Mesendoderm (in vitro differentiated cells): Measurements from ENCODE around the gene NUMBL.
"Not testable (repeated sequence)": the region's sequence is repeated elsewhere in the genome, so short reads cannot be mapped to it uniquely, and the experiment has no call there.

Source experiments
- DNase-seq: peaks from one replicate; pipeline ENCODE4 v3.0.0; 2013
- H2AK5ac ChIP-seq: 2 replicates; pipeline ENCODE4 v1.6.1; 2013; ENCODE audit warnings: low read length, inconsistent platforms
- H2BK120ac ChIP-seq: 2 replicates; pipeline ENCODE4 v1.6.1; 2013; ENCODE audit warnings: low read depth, mild to moderate bottlenecking, low read length, moderate library complexity, mixed read lengths
- H2BK15ac ChIP-seq: replicated peaks from 2 replicates; pipeline ENCODE4 v1.6.1; 2013; ENCODE audit warnings: low read depth, mild to moderate bottlenecking, moderate library complexity
- H2BK5ac ChIP-seq: 2 replicates; pipeline ENCODE4 v1.6.1; 2013; ENCODE audit warnings: low read length, inconsistent platforms
- H3K18ac ChIP-seq: 2 replicates; pipeline ENCODE4 v1.6.1; 2013; ENCODE audit warnings: mild to moderate bottlenecking, low read length, mixed read lengths
- H3K23ac ChIP-seq: one replicate; pipeline ENCODE4 v1.6.1; 2013; ENCODE audit warnings: low read length
- H3K27ac ChIP-seq: 2 replicates; pipeline ENCODE4 v1.5.1; 2013; ENCODE audit warnings: low read depth, mild to moderate bottlenecking, inconsistent platforms, low read length, moderate library complexity
- H3K27me3 ChIP-seq: 2 replicates; pipeline ENCODE4 v1.6.1; 2013; ENCODE audit warnings: low read length, control low read depth, mild to moderate bottlenecking, inconsistent platforms; ENCODE audit not compliant: insufficient read depth, poor library complexity
- H3K36me3 ChIP-seq: 2 replicates; pipeline ENCODE4 v1.6.1; 2013; ENCODE audit warnings: low read length, inconsistent platforms; ENCODE audit not compliant: control insufficient read depth, insufficient read depth
- H3K4ac ChIP-seq: one replicate; pipeline ENCODE4 v1.6.1; 2013; ENCODE audit warnings: low read depth, mild to moderate bottlenecking, low read length, moderate library complexity
- H3K4me1 ChIP-seq: 2 replicates; pipeline ENCODE4 v1.6.1; 2013; ENCODE audit warnings: low read depth, low read length, inconsistent platforms; ENCODE audit not compliant: control insufficient read depth
- H3K4me2 ChIP-seq: 2 replicates; pipeline ENCODE4 v1.6.1; 2013; ENCODE audit warnings: low read length
- H3K4me3 ChIP-seq: 2 replicates; pipeline ENCODE4 v1.5.1; 2013; ENCODE audit warnings: mild to moderate bottlenecking, low read length
- H3K56ac ChIP-seq: one replicate; pipeline ENCODE4 v1.6.1; 2013; ENCODE audit warnings: low read length
- H3K79me1 ChIP-seq: 2 replicates; pipeline ENCODE4 v1.6.1; 2013; ENCODE audit warnings: low read length, inconsistent platforms
- H3K79me2 ChIP-seq: 2 replicates; pipeline ENCODE4 v1.6.1; 2013; ENCODE audit warnings: mild to moderate bottlenecking, low read length; ENCODE audit not compliant: control insufficient read depth, insufficient read depth
- H3K9ac ChIP-seq: 2 replicates; pipeline ENCODE4 v1.6.1; 2013; ENCODE audit warnings: low read length, inconsistent platforms
- H4K5ac ChIP-seq: one replicate; pipeline ENCODE4 v1.6.1; 2013; ENCODE audit warnings: low read length
- H4K8ac ChIP-seq: one replicate; pipeline ENCODE4 v1.6.1; 2013; ENCODE audit warnings: low read depth, mild to moderate bottlenecking, control low read depth, low read length, moderate library complexity
- WGBS: extraction: QIAGEN DNeasy Blood & Tissue Kit; methylation state at CpG from one replicate; pipeline ENCODE4 v1.1.7; 2013; ENCODE audit warnings: low lambda C conversion rate, missing lambda C conversion rate; ENCODE audit not compliant: insufficient coverage; ENCODE audit errors: extremely low coverage; 5-methylcytosine and 5-hydroxymethylcytosine counted together

The NUMBL gene

DNA sequence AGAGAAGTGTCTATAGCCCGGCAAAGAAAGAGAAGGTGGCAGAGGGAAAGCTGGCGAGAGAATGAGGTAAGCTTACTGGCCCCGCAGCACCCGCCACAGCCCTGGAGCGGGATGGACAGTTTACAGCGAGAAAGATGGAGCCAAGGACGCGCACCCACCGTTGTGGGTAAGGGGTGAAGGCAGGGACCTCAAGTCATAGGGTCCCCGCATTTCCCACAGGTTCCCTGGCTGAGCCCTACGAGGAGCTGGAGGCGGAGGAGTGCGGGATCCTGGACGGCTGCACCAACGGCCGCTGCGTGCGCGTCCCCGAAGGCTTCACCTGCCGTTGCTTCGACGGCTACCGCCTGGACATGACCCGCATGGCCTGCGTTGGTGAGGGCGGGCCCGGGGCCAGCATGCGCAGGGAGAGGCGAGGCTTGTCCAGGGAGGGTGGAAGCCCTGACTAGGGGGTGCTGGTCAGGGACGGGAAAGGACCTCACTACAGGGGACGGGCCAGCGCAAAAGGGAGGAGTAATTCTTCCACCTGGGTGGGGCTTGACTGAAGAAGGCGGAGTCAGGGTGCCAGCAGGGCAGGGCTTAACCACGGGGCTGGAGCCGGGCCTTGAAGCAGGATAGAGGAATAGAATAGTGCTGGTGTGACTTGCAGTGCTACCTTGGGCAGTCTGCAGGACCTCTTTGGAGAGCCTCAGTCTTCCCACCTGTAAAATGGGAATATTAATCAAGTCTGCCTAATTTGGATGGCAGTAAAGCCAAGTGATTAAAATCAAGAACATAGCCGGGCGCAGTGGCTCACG, 62.8 kb downstream of the NUMBL start:
- Histone ChIP-seq H3K18ac (no peak overlapping the region), H2AK5ac (no peak overlapping the region), H3K23ac (no peak overlapping the region), H2BK5ac (no peak overlapping the region), H3K79me2 (no peaks in the 10 kb centered on the region), H4K8ac (no peak overlapping the region), H2BK15ac (no peak overlapping the region), H3K27ac (no peak overlapping the region), H4K5ac (no peak overlapping the region), H3K79me1 (no peaks in the 10 kb centered on the region), H3K9ac (no peak overlapping the region), H3K4me2 (no peak overlapping the region), H3K36me3 (no peaks in the 10 kb centered on the region), H3K4me3 (no peak overlapping the region), H3K56ac (no peak overlapping the region), H3K4me1 (peaks cover 9% of the 10 kb centered on the region), H3K4ac (no peak overlapping the region), H3K27me3 (no peaks in the 10 kb centered on the region), H2BK120ac (no peak overlapping the region)
- WGBS = no CpG with 5 or more reads among the region's 39 CpGs
- no peak for DNase-seq

DNA sequence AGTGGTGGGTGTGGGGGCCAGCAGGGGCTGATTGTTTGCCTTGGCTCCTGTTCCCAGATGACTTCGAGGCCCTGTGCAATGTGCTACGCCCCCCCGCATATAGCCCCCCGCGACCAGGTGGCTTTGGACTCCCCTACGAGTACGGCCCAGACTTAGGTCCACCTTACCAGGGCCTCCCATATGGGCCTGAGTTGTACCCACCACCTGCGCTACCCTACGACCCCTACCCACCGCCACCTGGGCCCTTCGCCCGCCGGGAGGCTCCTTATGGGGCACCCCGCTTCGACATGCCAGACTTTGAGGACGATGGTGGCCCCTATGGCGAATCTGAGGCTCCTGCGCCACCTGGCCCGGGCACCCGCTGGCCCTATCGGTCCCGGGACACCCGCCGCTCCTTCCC, 63.5 kb downstream of the NUMBL start:
- no peak overlapping the region for H3K4ac ChIP-seq
- no peak overlapping the region for H3K4me3 ChIP-seq
- no peak overlapping the region for H3K9ac ChIP-seq
- H3K4me1 ChIP-seq = peaks cover 9% of the 10 kb centered on the region
- no CpG with 5 or more reads among the region's 24 CpGs for WGBS
- no peak overlapping the region for H2BK120ac ChIP-seq
- H3K27ac ChIP-seq = no peak overlapping the region
- no peak overlapping the region for H3K4me2 ChIP-seq
- no peak overlapping the region for H4K5ac ChIP-seq
- DNase-seq = no peak
- H2BK5ac ChIP-seq = no peak overlapping the region
- no peak overlapping the region for H3K23ac ChIP-seq
- no peak overlapping the region for H3K56ac ChIP-seq
- no peaks in the 10 kb centered on the region for H3K79me2 ChIP-seq
- H2AK5ac ChIP-seq = no peak overlapping the region
- H2BK15ac ChIP-seq = no peak overlapping the region
- H4K8ac ChIP-seq = no peak overlapping the region
- no peak overlapping the region for H3K18ac ChIP-seq
- no peaks in the 10 kb centered on the region for H3K27me3 ChIP-seq
- no peaks in the 10 kb centered on the region for H3K79me1 ChIP-seq
- H3K36me3 ChIP-seq = no peaks in the 10 kb centered on the region

DNA sequence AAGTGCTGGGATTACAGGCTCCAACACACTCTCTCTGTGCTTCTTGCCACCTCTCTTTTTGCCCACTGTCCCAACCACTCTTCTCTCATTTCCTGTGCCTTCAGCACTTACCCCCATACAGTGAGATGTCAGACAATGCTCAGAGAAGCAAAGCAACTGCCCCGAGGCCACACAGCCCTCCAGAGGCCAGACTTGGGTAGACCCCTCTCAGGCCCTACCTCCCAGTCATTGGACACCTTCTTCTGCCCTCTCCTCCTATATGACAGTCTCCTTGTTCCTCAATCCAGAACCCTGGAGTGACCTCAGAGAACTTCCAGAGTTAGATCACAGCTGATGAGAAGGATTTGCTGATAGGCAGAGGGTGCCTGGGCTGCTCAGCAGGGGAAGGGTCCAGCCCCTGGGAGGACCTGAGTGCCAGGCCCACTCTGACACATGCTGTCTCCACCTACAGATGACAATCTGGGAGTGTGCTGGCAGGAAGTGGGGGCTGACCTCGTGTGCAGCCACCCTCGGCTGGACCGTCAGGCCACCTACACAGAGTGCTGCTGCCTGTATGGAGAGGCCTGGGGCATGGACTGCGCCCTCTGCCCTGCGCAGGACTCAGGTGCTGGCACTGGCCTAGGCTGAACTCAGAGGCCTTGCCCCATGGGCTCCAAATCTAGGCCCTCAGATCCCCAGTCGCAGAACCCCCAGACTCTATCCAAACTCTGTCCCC, 64.9 kb downstream of the NUMBL start:
- Histone ChIP-seq H3K36me3 (no peaks in the 10 kb centered on the region), H3K56ac (no peak overlapping the region), H3K18ac (no peak overlapping the region), H2BK120ac (no peak overlapping the region), H3K27ac (no peak overlapping the region), H4K5ac (no peak overlapping the region), H3K27me3 (no peaks in the 10 kb centered on the region), H4K8ac (no peak overlapping the region), H3K4ac (no peak overlapping the region), H3K79me1 (no peaks in the 10 kb centered on the region), H3K4me2 (no peak overlapping the region), H2BK5ac (no peak overlapping the region), H2BK15ac (no peak overlapping the region), H3K4me3 (no peak overlapping the region), H3K9ac (no peak overlapping the region), H3K4me1 (peaks cover 6% of the 10 kb centered on the region), H3K23ac (no peak overlapping the region), H2AK5ac (no peak overlapping the region), H3K79me2 (no peaks in the 10 kb centered on the region)
- peak; percentile 53 for DNase-seq
- WGBS = no CpG with 5 or more reads among the region's 7 CpGs

DNA sequence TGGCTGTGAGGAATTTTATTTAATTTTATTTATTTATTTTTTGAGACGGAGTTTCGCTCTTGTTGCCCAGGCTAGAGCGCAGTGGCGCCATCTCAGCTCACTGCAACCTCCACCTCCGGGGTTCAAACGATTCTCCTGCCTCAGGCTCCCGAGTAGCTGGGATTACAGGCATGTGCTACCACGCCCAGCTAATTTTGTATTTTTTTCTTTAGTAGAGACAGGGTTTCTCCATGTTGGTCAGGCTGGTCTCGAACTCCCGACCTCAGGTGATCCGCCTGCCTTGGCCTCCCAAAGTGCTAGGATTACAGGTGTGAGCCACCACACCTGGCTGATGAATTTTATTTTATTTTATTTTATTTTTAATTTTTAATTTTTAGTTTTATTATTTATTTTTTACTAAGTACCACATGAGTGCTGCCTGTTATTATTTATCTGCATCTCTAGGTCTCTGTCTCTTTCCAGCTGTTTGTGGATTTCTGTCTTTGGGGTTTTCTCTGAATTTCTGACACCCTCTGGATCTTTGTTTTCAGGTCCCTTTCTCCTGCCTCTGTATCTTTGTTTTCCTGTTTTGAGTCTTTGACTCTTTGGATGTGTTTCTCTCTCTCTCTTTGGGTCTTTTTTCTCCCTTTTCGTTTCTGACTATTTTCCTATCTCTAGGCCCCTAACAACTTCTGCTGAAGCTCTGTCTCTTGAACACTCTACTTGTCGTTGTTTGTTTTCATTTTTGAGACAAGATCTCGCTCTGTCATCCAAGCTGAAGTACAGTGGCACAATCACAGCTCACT, 65.9 kb downstream of the NUMBL start:
- H4K8ac ChIP-seq, H3K27me3 ChIP-seq, H2BK120ac ChIP-seq, H3K4me2 ChIP-seq, H2BK5ac ChIP-seq, H3K4me1 ChIP-seq, DNase-seq, H3K36me3 ChIP-seq, H3K23ac ChIP-seq, H3K56ac ChIP-seq, H3K79me2 ChIP-seq, H3K27ac ChIP-seq, H2BK15ac ChIP-seq, H3K9ac ChIP-seq, H2AK5ac ChIP-seq, H3K4ac ChIP-seq, H3K18ac ChIP-seq, H3K4me3 ChIP-seq, H4K5ac ChIP-seq, H3K79me1 ChIP-seq: not testable (repeated sequence)
- WGBS = no CpG with 5 or more reads among the region's 14 CpGs

DNA sequence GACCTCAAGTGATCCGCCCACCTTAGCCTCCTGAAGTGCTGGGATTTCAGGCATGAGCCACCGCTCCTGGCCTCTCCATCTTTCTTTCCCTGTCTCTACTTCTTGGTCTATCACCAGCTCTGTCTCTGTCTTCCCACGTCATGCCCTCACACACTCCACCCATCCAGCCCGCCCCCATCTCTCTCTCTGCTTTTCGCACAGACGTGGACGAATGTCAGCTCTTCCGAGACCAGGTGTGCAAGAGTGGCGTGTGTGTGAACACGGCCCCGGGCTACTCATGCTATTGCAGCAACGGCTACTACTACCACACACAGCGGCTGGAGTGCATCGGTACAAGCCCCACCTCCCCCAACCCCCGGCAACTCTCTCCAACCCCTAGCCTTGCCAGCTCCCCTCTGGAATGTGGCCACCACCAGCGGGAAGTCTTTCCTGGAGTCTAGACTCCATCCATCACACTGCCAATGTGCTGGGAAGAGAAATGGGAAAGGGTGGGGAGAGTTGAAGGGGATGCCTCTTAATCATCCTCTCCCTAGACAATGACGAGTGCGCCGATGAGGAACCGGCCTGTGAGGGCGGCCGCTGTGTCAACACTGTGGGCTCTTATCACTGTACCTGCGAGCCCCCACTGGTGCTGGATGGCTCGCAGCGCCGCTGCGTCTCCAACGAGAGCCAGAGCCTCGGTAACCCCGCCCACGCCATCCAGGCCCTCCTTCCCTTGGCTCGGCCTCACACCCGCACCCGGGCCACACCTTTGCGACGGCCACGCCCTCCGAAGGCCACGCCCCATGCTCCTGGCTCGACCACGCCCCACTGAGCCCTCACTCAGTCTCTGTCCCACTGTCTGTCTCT, 66.8 kb downstream of the NUMBL start:
- Histone ChIP-seq H3K27me3 (no peaks in the 10 kb centered on the region), H2BK5ac (peak overlapping the region; percentile 28), H3K18ac (no peak overlapping the region), H3K79me1 (no peaks in the 10 kb centered on the region), H4K8ac (no peak overlapping the region), H2AK5ac (no peak overlapping the region), H2BK15ac (no peak overlapping the region), H3K56ac (peak overlapping the region; percentile 79), H3K4me2 (peak overlapping the region; percentile 47), H3K36me3 (peaks cover 2% of the 10 kb centered on the region), H3K4me1 (peaks cover 6% of the 10 kb centered on the region), H3K9ac (peak overlapping the region; percentile 46), H3K79me2 (no peaks in the 10 kb centered on the region), H3K4me3 (no peak overlapping the region), H3K27ac (peak overlapping the region; percentile 30), H3K23ac (no peak overlapping the region), H3K4ac (no peak overlapping the region), H2BK120ac (no peak overlapping the region), H4K5ac (no peak overlapping the region)
- no CpG with 5 or more reads among the region's 41 CpGs for WGBS
- peak; percentile 99 for DNase-seq
